OCI-LY7 (cell line): ENCODE measurements around the gene KRTAP4-16. TPM values are rescaled to one million over a fixed set of nuclear protein-coding genes. Genes with fewer than 3 reads are reported as not detected.
"Not testable (repeated sequence)": the region's sequence is repeated elsewhere in the genome, so short reads cannot be mapped to it uniquely, and the experiment has no call there.

ENCODE experiments used
- BruUV-seq: library from RNA; stranded (reverse); fragments of 400-500 nt; replicated peaks from 2 replicates; lab custom pipeline; 2021; lab: Mats Ljungman, UMichigan
- CTCF ChIA-PET: fragments of 300-600 bp; sonication (Branson Sonifier 250); formaldehyde crosslinking; loops from one replicate; lab custom pipeline; 2022; ENCODE audit warnings: antibody characterized with exemption; ENCODE audit not compliant: unreplicated experiment; lab: Charles Lee
- POLR2A ChIA-PET: fragments of 300-600 bp; sonication (Branson Sonifier 250); formaldehyde crosslinking; loops from one replicate; lab custom pipeline; 2022; ENCODE audit warnings: antibody characterized with exemption; lab: Charles Lee
- DNase-seq: peaks from one replicate; pipeline ENCODE4 v3.0.0-alpha.2; 2015; ENCODE audit warnings: low spot score
- H2AFZ ChIP-seq: fragments of 200-600 bp; sonication (generic), shearing (Covaris generic); 2 replicates; pipeline ENCODE4 v1.6.1; 2014; ENCODE audit warnings: mild to moderate bottlenecking, antibody characterized with exemption, low read length, moderate library complexity
- H3K27ac ChIP-seq: fragments of 200-600 bp; sonication (generic); 2 replicates; pipeline ENCODE4 v1.5.1; 2014; ENCODE audit warnings: mixed run types, low read depth, mild to moderate bottlenecking, moderate library complexity, low read length, inconsistent platforms; ENCODE audit not compliant: poor library complexity, severe bottlenecking
- H3K36me3 ChIP-seq: fragments of 200-600 bp; sonication (generic); 2 replicates; pipeline ENCODE4 v1.6.1; 2014; ENCODE audit warnings: mild to moderate bottlenecking, antibody characterized with exemption, low read length, moderate library complexity, mixed read lengths; ENCODE audit not compliant: insufficient read depth
- H3K4me1 ChIP-seq: fragments of 200-600 bp; sonication (generic); 2 replicates; pipeline ENCODE4 v1.5.1; 2014; ENCODE audit warnings: mild to moderate bottlenecking, low read length; ENCODE audit not compliant: insufficient read depth, poor library complexity, severe bottlenecking
- H3K4me2 ChIP-seq: fragments of 200-600 bp; sonication (generic); 2 replicates; pipeline ENCODE4 v1.6.1; 2014; ENCODE audit warnings: mild to moderate bottlenecking, low read length
- H3K4me3 ChIP-seq: fragments of 200-600 bp; sonication (generic); 2 replicates; pipeline ENCODE4 v1.5.1; 2014; ENCODE audit warnings: mild to moderate bottlenecking, low read depth, low read length; ENCODE audit not compliant: poor library complexity, severe bottlenecking
- H3K79me2 ChIP-seq: fragments of 200-600 bp; sonication (generic); 2 replicates; pipeline ENCODE4 v1.6.1; 2016; ENCODE audit warnings: low read depth, mild to moderate bottlenecking, low read length, moderate library complexity, mixed read lengths; ENCODE audit not compliant: insufficient read depth
- H3K9me2 ChIP-seq: fragments of 200-600 bp; sonication (generic); 2 replicates; pipeline ENCODE4 v1.6.1; 2016; ENCODE audit warnings: mild to moderate bottlenecking, low read length, mixed read lengths; ENCODE audit not compliant: insufficient read depth
- H3K9me3 ChIP-seq: fragments of 200-600 bp; sonication (generic); 2 replicates; pipeline ENCODE4 v1.6.1; 2014; ENCODE audit warnings: mild to moderate bottlenecking, mixed run types, low read length, mixed read lengths
- H4K20me1 ChIP-seq: fragments of 200-600 bp; sonication (generic); 2 replicates; pipeline ENCODE4 v1.6.1; 2014; ENCODE audit warnings: mild to moderate bottlenecking, antibody characterized with exemption, low read length, moderate library complexity, mixed read lengths; ENCODE audit not compliant: insufficient read depth
- EZH2phosphoT487 ChIP-seq: fragments of 200-600 bp; sonication (generic); IDR thresholded peaks from 2 replicates; pipeline ENCODE4 v1.6.1; 2018; ENCODE audit warnings: low read depth, borderline replicate concordance, mild to moderate bottlenecking, mixed run types, antibody characterized with exemption, low read length, moderate library complexity, mixed read lengths
- intact Hi-C: fragments of 100-400 bp; cut with micrococcal nuclease; formaldehyde crosslinking; loops from one replicate; pipeline ENCODE4 v1.10.0; 2022; ENCODE audit not compliant: unreplicated experiment
- total RNA-seq, 2 experiments: library from RNA; depleted of rRNA in 1 of 2; stranded (reverse); fragments of >200 nt in 1 of 2; shearing (Covaris generic) in 1 of 2; gene quantifications; 2 replicates each; pipeline ENCODE4 v1.2.3, GENCODE V29; 2014 to 2022
- TF ChIP-seq, protein P1 (sequence below): fragments of 200-600 bp; sonication (generic); conservative IDR thresholded peaks from 2 replicates; pipeline ENCODE4 v1.5.1; 2014; ENCODE audit warnings: mild to moderate bottlenecking, antibody characterized with exemption, low read length, moderate library complexity, mixed read lengths

KRTAP4-16 gene
- total RNA-seq, 2 experiments from 2014 or later: not detected

DNA sequence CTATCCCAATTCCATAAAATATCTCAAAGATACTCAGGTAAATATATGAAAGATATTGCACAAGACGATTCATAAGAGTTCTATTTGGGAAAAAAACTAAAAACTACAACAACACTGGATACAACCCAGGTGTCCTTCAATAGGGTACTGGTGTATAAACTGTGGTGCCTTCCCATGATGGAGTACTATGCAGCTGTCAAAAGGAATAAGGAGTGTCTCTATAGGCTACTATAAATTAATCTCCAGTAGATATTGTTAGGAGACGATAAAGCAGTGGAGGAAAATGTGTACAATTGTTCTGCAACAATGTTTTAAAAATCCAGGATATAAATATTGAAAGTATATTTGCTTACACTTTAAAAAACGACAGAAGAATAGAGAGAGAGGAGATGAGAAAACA, 24.4 kb upstream of the KRTAP4-16 start:
- H3K9me2 ChIP-seq: no peaks in the 10 kb centered on the region
- no peak overlapping the region for H2AFZ ChIP-seq
- ChIA-PET CTCF (no interaction called here), POLR2A (no interaction called here)
- TF ChIP-seq, protein P1, sequence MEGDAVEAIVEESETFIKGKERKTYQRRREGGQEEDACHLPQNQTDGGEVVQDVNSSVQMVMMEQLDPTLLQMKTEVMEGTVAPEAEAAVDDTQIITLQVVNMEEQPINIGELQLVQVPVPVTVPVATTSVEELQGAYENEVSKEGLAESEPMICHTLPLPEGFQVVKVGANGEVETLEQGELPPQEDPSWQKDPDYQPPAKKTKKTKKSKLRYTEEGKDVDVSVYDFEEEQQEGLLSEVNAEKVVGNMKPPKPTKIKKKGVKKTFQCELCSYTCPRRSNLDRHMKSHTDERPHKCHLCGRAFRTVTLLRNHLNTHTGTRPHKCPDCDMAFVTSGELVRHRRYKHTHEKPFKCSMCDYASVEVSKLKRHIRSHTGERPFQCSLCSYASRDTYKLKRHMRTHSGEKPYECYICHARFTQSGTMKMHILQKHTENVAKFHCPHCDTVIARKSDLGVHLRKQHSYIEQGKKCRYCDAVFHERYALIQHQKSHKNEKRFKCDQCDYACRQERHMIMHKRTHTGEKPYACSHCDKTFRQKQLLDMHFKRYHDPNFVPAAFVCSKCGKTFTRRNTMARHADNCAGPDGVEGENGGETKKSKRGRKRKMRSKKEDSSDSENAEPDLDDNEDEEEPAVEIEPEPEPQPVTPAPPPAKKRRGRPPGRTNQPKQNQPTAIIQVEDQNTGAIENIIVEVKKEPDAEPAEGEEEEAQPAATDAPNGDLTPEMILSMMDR: no peak
- TF ChIP-seq EZH2phosphoT487: no peak
- H3K9me3 ChIP-seq: 0 out of 2 replicates have a peak, but pooled peaks cover 6% of the 10 kb centered on the region
- no peak overlapping the region for H3K4me3 ChIP-seq
- no peak for DNase-seq
- no peaks in the 10 kb centered on the region for H4K20me1 ChIP-seq
- no peaks in the 10 kb centered on the region for H3K36me3 ChIP-seq
- BruUV-seq: no TSS peak
- no peak overlapping the region for H3K27ac ChIP-seq
- intact Hi-C loops: no loop called here
- H3K4me1 ChIP-seq: no peaks in the 10 kb centered on the region
- H3K79me2 ChIP-seq: no peaks in the 10 kb centered on the region
- H3K4me2 ChIP-seq: no peak overlapping the region

DNA sequence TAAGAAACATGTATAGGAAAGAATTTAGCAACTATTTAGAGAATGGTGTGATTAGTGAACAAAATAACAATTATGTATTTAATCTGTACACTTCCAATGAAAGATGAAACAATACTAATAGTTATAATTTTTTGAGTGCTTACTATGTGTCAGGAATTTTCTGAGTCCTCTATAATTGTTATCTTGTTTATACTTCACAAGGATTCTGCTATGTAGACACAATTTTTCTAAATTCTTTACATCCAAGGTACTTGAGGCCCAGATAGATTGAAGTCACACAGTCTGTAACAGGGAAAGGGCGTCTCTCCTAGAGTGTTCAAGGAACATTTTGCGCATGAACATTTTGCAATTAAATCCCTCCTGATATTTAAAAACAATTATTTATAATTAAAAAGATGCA, 23.1 kb upstream of the KRTAP4-16 start:
- BruUV-seq: no TSS peak
- Histone ChIP-seq H3K9me2 (no peaks in the 10 kb centered on the region), H3K27ac (no peak overlapping the region), H3K79me2 (no peaks in the 10 kb centered on the region), H3K4me3 (no peak overlapping the region), H3K36me3 (no peaks in the 10 kb centered on the region), H3K4me2 (no peak overlapping the region), H2AFZ (no peak overlapping the region), H3K9me3 (peaks cover 6% of the 10 kb centered on the region; the same call in 1 of the 2 replicates), H3K4me1 (peaks cover 10% of the 10 kb centered on the region), H4K20me1 (no peaks in the 10 kb centered on the region)
- POLR2A ChIA-PET: no interaction called here
- DNase-seq: no peak
- TF ChIP-seq EZH2phosphoT487: no peak
- CTCF ChIA-PET: no interaction called here
- intact Hi-C loops: no loop called here

DNA sequence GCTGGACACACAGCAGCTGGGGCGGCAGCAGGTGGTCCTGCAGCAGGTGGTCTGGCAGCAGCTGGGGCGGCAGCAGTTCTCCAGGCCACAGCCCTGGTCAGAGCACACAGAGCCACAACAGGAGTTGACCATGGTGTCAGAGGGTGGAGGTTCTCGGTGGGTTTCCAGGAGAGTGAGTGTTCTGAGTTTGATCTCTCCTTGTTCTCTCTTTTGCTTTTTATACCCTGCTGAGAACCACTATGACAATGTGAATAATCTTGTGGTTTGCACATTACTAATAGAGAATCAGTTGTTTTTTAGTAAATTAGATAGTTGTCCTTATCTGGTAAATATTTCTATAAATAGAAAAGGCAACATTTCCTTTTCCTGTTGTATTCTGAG, 22.0 kb upstream of the KRTAP4-16 start, which contains the start of gene KRTAP4-12:
TSS of gene KRTAP4-12 (minus strand) at position 192 of the 381 bp plus-strand sequence. CDS start at position 132, 60 bp downstream.
- DNase-seq, H3K27ac ChIP-seq, H3K79me2 ChIP-seq, H4K20me1 ChIP-seq, CTCF ChIA-PET, BruUV-seq, H3K9me2 ChIP-seq, H3K36me3 ChIP-seq, H3K4me2 ChIP-seq, H3K4me3 ChIP-seq, H2AFZ ChIP-seq: not testable (repeated sequence)
- H3K9me3 ChIP-seq: peaks cover 11% of the 10 kb centered on the region; the same call in 1 of the 2 replicates
- H3K4me1 ChIP-seq: peaks cover 16% of the 10 kb centered on the region
- POLR2A ChIA-PET: interaction anchor here (0.6 kb wide), 1 partner anchor 10 kb away, joined by 3 read pairs; no protein-coding TSS in a partner anchor
- intact Hi-C loops: loop anchor here (5.0 kb wide), 1 partner anchor 183 kb away; the partner anchor contains the start of gene KRTAP16-1

- H3K36me3 ChIP-seq, H3K4me3 ChIP-seq, H3K79me2 ChIP-seq, H4K20me1 ChIP-seq, DNase-seq, H3K9me2 ChIP-seq, CTCF ChIA-PET, H3K27ac ChIP-seq, BruUV-seq, H3K4me2 ChIP-seq, H2AFZ ChIP-seq: not testable (repeated sequence)
- intact Hi-C loops: loop anchor here (5.0 kb wide), 1 partner anchor 184 kb away; the partner anchor contains the start of gene KRTAP16-1
- POLR2A ChIA-PET: interaction anchor here (0.6 kb wide), 1 partner anchor 11 kb away, joined by 3 read pairs; no protein-coding TSS in a partner anchor
- Histone ChIP-seq H3K9me3 (peaks cover 11% of the 10 kb centered on the region; the same call in 1 of the 2 replicates), H3K4me1 (peaks cover 16% of the 10 kb centered on the region)
Measured at GRCh38 chr17:41123292-41123990, 21.4 kb upstream of the KRTAP4-16 start.
